IMR-90 (cell line): ENCODE results near the gene MGAT5. TPM values are rescaled to one million over a fixed set of nuclear protein-coding genes. Genes with fewer than 3 reads are reported as not detected.

ENCODE experiments used
- ATAC-seq: fragments of 200-7000 bp; cut with Tn5 transposase; 2 replicates; pipeline ENCODE4 v1.9.1; 2020; ENCODE audit warnings: low read depth, mild to moderate bottlenecking, moderate library complexity
- BruUV-seq: library from RNA; stranded (reverse); fragments of 400-500 nt; replicated peaks from 2 replicates; lab custom pipeline; 2021; lab: Mats Ljungman, UMichigan
- CTCF ChIA-PET: fragments of 300-600 bp; formaldehyde crosslinking; extraction: SDS; loops from one replicate; lab custom pipeline; 2021; ENCODE audit warnings: antibody characterized with exemption; lab: Yijun Ruan, JAX
- POLR2A ChIA-PET: fragments of 300-600 bp; sonication (Branson Sonifier 250); formaldehyde crosslinking; loops from one replicate; lab custom pipeline; 2022; ENCODE audit warnings: antibody characterized with exemption; ENCODE audit not compliant: unreplicated experiment; lab: Charles Lee
- DNase-seq: peaks from one replicate; pipeline ENCODE4 v3.0.0; 2013
- H2AFZ ChIP-seq: replicated peaks from 2 replicates; pipeline ENCODE3; 2013; ENCODE audit warnings: low read length, mild to moderate bottlenecking; ENCODE audit not compliant: poor library complexity
- H2AK5ac ChIP-seq: 2 replicates; pipeline ENCODE4 v1.6.1; 2013; ENCODE audit warnings: low read depth, low read length, inconsistent platforms
- H2AK9ac ChIP-seq: replicated peaks from 2 replicates; pipeline ENCODE3; 2013; ENCODE audit warnings: mild to moderate bottlenecking, low read depth, low read length, moderate library complexity; ENCODE audit not compliant: poor library complexity
- H2BK120ac ChIP-seq: 2 replicates; pipeline ENCODE4 v1.6.1; 2013; ENCODE audit warnings: low read depth, low read length, inconsistent platforms
- H2BK15ac ChIP-seq: 3 replicates; pipeline ENCODE4 v1.6.1; 2013; ENCODE audit warnings: low read depth, low read length, inconsistent platforms
- H2BK20ac ChIP-seq: 2 replicates; pipeline ENCODE4 v1.6.1; 2013; ENCODE audit warnings: low read depth, mild to moderate bottlenecking, inconsistent platforms, low read length, moderate library complexity
- H2BK5ac ChIP-seq: 2 replicates; pipeline ENCODE4 v1.6.1; 2013; ENCODE audit warnings: mild to moderate bottlenecking, low read depth, low read length, inconsistent platforms; ENCODE audit not compliant: poor library complexity, severe bottlenecking
- H3K14ac ChIP-seq: replicated peaks from 2 replicates; pipeline ENCODE4 v1.6.1; 2013; ENCODE audit warnings: low read depth, low read length, inconsistent platforms
- H3K18ac ChIP-seq: 2 replicates; pipeline ENCODE4 v1.6.1; 2013; ENCODE audit warnings: low read depth, low read length, control low read depth
- H3K23ac ChIP-seq: 2 replicates; pipeline ENCODE4 v1.6.1; 2013; ENCODE audit warnings: low read depth, low read length, inconsistent platforms
- H3K27ac ChIP-seq: 2 replicates; pipeline ENCODE4 v1.5.1; 2013; ENCODE audit warnings: mild to moderate bottlenecking, control low read depth, low read length; ENCODE audit not compliant: insufficient read depth
- H3K27me3 ChIP-seq: 2 replicates; pipeline ENCODE4 v1.6.1; 2013; ENCODE audit warnings: low read length; ENCODE audit not compliant: control insufficient read depth, insufficient read depth
- H3K36me3 ChIP-seq: 2 replicates; pipeline ENCODE4 v1.6.1; 2013; ENCODE audit warnings: low read length, mixed read lengths; ENCODE audit not compliant: control insufficient read depth, insufficient read depth
- H3K4ac ChIP-seq: 2 replicates; pipeline ENCODE4 v1.6.1; 2013; ENCODE audit warnings: low read depth, low read length, inconsistent platforms
- H3K4me1 ChIP-seq: 2 replicates; pipeline ENCODE4 v1.6.1; 2013; ENCODE audit warnings: low read length, mixed read lengths; ENCODE audit not compliant: control insufficient read depth, insufficient read depth
- H3K4me2 ChIP-seq: 2 replicates; pipeline ENCODE4 v1.6.1; 2013; ENCODE audit warnings: low read depth, mild to moderate bottlenecking, control low read depth, low read length, moderate library complexity
- H3K4me3 ChIP-seq: 2 replicates; pipeline ENCODE4 v1.5.1; 2013; ENCODE audit warnings: low read depth, mild to moderate bottlenecking, control low read depth, low read length, moderate library complexity; ENCODE audit not compliant: insufficient read depth
- H3K56ac ChIP-seq: 2 replicates; pipeline ENCODE4 v1.6.1; 2013; ENCODE audit warnings: low read length, inconsistent platforms; ENCODE audit not compliant: insufficient read depth; ENCODE audit errors: extremely low read depth
- H3K79me1 ChIP-seq, 2 experiments: 2 replicates each; pipeline ENCODE4 v1.6.1; 2013; ENCODE audit warnings: low read length in 2 of 2, inconsistent platforms in 1 of 2, low read depth in 1 of 2
- H3K9ac ChIP-seq: 2 replicates; pipeline ENCODE4 v1.6.1; 2013; ENCODE audit warnings: low read depth, low read length, control low read depth
- H3K9me1 ChIP-seq: 2 replicates; pipeline ENCODE4 v1.6.1; 2013; ENCODE audit warnings: low read length, inconsistent platforms; ENCODE audit not compliant: insufficient read depth
- H3K9me3 ChIP-seq: 2 replicates; pipeline ENCODE4 v1.6.1; 2013; ENCODE audit warnings: low read length; ENCODE audit not compliant: control insufficient read depth, insufficient read depth
- H4K20me1 ChIP-seq: 2 replicates; pipeline ENCODE4 v1.6.1; 2013; ENCODE audit warnings: low read length, inconsistent platforms; ENCODE audit not compliant: insufficient read depth
- H4K5ac ChIP-seq: 2 replicates; pipeline ENCODE4 v1.6.1; 2013; ENCODE audit warnings: mild to moderate bottlenecking, low read depth, low read length, control low read depth
- H4K8ac ChIP-seq, 2 experiments: 2 replicates each; pipeline ENCODE4 v1.6.1; 2013; ENCODE audit warnings: low read depth in 2 of 2, low read length in 2 of 2, control low read depth in 1 of 2, inconsistent platforms in 1 of 2
- H4K91ac ChIP-seq: 2 replicates; pipeline ENCODE4 v1.6.1; 2013; ENCODE audit warnings: low read depth, low read length, inconsistent platforms; ENCODE audit not compliant: insufficient read depth
- BHLHE40 ChIP-seq: fragments of 150-350 bp; IDR thresholded peaks from 2 replicates; pipeline ENCODE4 v1.6.1; 2016; ENCODE audit warnings: mild to moderate bottlenecking, low read depth, low read length
- CEBPB ChIP-seq: IDR thresholded peaks from 2 replicates; pipeline ENCODE4 v1.6.1; 2012; ENCODE audit warnings: low read depth, low read length, improper control_type of control experiment
- CHD1 ChIP-seq: IDR thresholded peaks from 2 replicates; pipeline ENCODE4 v1.6.1; 2012; ENCODE audit warnings: low read depth, low read length, improper control_type of control experiment
- ELK1 ChIP-seq: fragments of 150-350 bp; IDR thresholded peaks from 2 replicates; pipeline ENCODE4 v1.6.1; 2016; ENCODE audit warnings: low read depth, mild to moderate bottlenecking, low read length, moderate library complexity, borderline replicate concordance
- FOS ChIP-seq: fragments of 150-350 bp; IDR thresholded peaks from 2 replicates; pipeline ENCODE4 v1.6.1; 2016; ENCODE audit warnings: low read depth, low read length
- MAFK ChIP-seq: IDR thresholded peaks from 2 replicates; pipeline ENCODE4 v1.6.1; 2012; ENCODE audit warnings: low read depth, low read length, improper control_type of control experiment
- MAZ ChIP-seq: IDR thresholded peaks from 2 replicates; pipeline ENCODE4 v1.6.1; 2012; ENCODE audit warnings: low read depth, mild to moderate bottlenecking, low read length, improper control_type of control experiment, moderate library complexity, borderline replicate concordance
- MXI1 ChIP-seq: IDR thresholded peaks from 2 replicates; pipeline ENCODE4 v1.6.1; 2012; ENCODE audit warnings: low read depth, mild to moderate bottlenecking, low read length, moderate library complexity, borderline replicate concordance
- NFE2L2 ChIP-seq: fragments of 150-350 bp; IDR thresholded peaks from 2 replicates; pipeline ENCODE4 v1.6.1; 2016; ENCODE audit warnings: low read depth, mild to moderate bottlenecking, low read length
- POLR2A ChIP-seq: IDR thresholded peaks from 2 replicates; pipeline ENCODE4 v1.6.1; 2012; ENCODE audit warnings: mild to moderate bottlenecking, low read depth, low read length
- RAD21 ChIP-seq: IDR thresholded peaks from 2 replicates; pipeline ENCODE4 v1.6.1; 2012; ENCODE audit warnings: low read length, improper control_type of control experiment
- RCOR1 ChIP-seq: IDR thresholded peaks from 2 replicates; pipeline ENCODE4 v1.6.1; 2012; ENCODE audit warnings: mild to moderate bottlenecking, low read length, improper control_type of control experiment; ENCODE audit not compliant: insufficient replicate concordance
- RFX5 ChIP-seq: IDR thresholded peaks from 2 replicates; pipeline ENCODE4 v1.8.0; 2012; ENCODE audit warnings: low read depth, mild to moderate bottlenecking, low read length, moderate library complexity
- SMC3 ChIP-seq: fragments of 150-350 bp; IDR thresholded peaks from 2 replicates; pipeline ENCODE4 v1.6.1; 2016; ENCODE audit warnings: low read depth, mild to moderate bottlenecking, antibody characterized with exemption, low read length, moderate library complexity
- WGBS, 2 experiments: methylation state at CpG; one replicate each; pipeline versions ENCODE4 v1.1.5 to v1.1.7; 2013; ENCODE audit warnings: missing lambda C conversion rate in 2 of 2; ENCODE audit not compliant: insufficient read length in 1 of 2; ENCODE audit errors: extremely low coverage in 2 of 2; 5-methylcytosine and 5-hydroxymethylcytosine counted together
- dilution Hi-C: fragments of 300-500 bp; cut with HindIII; formaldehyde crosslinking; loops from one replicate; pipeline ENCODE4 v1.14.3; 2018; ENCODE audit warnings: low sequenced_read_pairs; ENCODE audit not compliant: unreplicated experiment
- in situ Hi-C: fragments of 300-500 bp; cut with MboI; formaldehyde crosslinking; loops from 3 replicates; pipeline ENCODE4 v1.14.3; 2019; ENCODE audit warnings: low sequenced_read_pairs, inconsistent platforms, mixed read lengths
- intact Hi-C: fragments of 100-400 bp; cut with micrococcal nuclease; formaldehyde crosslinking; loops from 2 replicates; pipeline ENCODE4 v1.10.0; 2022
- polyA plus RNA-seq, 3 experiments: library from polyadenylated mRNA; depleted of rRNA; stranded (reverse); fragments of >200 nt; gene quantifications; 2 replicates each; pipeline ENCODE4 v1.2.3, GENCODE V29; 2012; ENCODE audit warnings: low replicate concordance in 1 of 3
- total RNA-seq: library from RNA; depleted of rRNA; stranded (reverse); fragments of >200 nt; gene quantifications from 2 replicates; pipeline ENCODE4 v1.2.3, GENCODE V29; 2012
- TF ChIP-seq, protein P1 (sequence below): conservative IDR thresholded peaks from 2 replicates; pipeline ENCODE4 v1.5.1; 2012; ENCODE audit warnings: mild to moderate bottlenecking, low read depth, low read length, improper control_type of control experiment
- TF ChIP-seq, protein P2 (sequence below): fragments of 150-350 bp; IDR thresholded peaks from 2 replicates; pipeline ENCODE4 v1.6.1; 2017; ENCODE audit warnings: mild to moderate bottlenecking, antibody characterized with exemption, low read length, low read depth

Gene MGAT5
- total and polyA plus RNA-seq, 2 of the 4 experiments (the other 2 are of a cell fraction), result 22.9 to 59.9 TPM

DNA sequence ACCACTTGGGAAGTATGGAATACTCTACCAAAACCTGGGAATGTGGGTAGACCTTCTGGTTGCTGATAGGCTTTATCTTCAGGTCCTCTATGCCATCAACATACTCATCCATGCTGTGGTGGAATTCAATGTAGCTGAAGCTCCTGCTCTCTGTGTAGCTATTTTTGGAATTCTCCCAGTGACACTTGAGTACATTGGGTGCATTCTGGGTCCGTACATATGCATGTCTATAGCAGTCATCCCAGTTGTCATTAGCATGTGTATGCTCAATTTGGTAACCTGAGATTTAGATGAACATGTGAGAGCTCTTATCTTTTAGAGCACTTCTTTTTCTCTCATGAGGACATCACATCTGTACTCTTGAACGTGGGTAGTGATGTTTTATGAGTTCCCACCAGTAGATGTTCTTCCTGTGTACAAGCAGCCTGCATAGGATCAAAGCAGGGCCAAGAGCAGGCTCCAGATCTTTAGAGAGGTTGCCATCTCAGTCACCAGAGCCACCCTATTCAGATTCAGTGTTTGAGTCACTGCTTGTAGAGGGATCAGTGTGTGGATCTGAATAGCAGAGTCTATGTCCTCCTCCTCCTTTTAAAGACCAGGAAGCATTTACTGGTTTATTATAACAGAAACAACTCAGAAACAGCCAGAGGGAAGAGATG, 65.9 kb downstream of the MGAT5 start:
- Histone ChIP-seq H4K8ac (no peak overlapping the region), H3K18ac (no peak overlapping the region), H3K4me2 (no peak overlapping the region), H4K5ac (no peak overlapping the region), H2AK5ac (no peak overlapping the region), H3K27me3 (no peaks in the 10 kb centered on the region), H3K36me3 (peaks cover 22% of the 10 kb centered on the region), H3K9me1 (peaks cover 16% of the 10 kb centered on the region; the same call in 1 of the 2 replicates), H3K9ac (no peak overlapping the region), H2BK5ac (no peak overlapping the region), H2BK20ac (no peak overlapping the region), H4K20me1 (peaks cover 15% of the 10 kb centered on the region; the same call in 1 of the 2 replicates), H3K23ac (no peak overlapping the region), H3K79me1 (peaks cover 20 to 43% of the 10 kb centered on the region in 2 experiments), H3K4ac (no peak overlapping the region), H3K56ac (no peak overlapping the region), H3K9me3 (no peaks in the 10 kb centered on the region), H2BK120ac (no peak overlapping the region), H2AFZ (no peak overlapping the region), H3K27ac (no peak overlapping the region), H3K4me1 (no peaks in the 10 kb centered on the region), H3K4me3 (no peak overlapping the region), H4K91ac (no peak overlapping the region), H2BK15ac (no peak overlapping the region), H3K14ac (no peak overlapping the region), H2AK9ac (no peak overlapping the region)
- DNase-seq (no peak), ATAC-seq (no peak)
- intact Hi-C loops (no loop called here), dilution Hi-C loops (no loop called here), in situ Hi-C loops (no loop called here)
- no CpG with 5 or more reads among the region's 2 CpGs for WGBS, 2 experiments
- ChIA-PET CTCF (interaction anchor here (0.6 kb wide), 1 partner anchor 117 kb away, joined by 4 read pairs; no protein-coding TSS in a partner anchor), POLR2A (no interaction called here)
- TF ChIP-seq MXI1 (no peak), MAZ (no peak), RCOR1 (no peak), POLR2A (no peak), RAD21 (no peak), RFX5 (no peak), BHLHE40 (no peak), SMC3 (no peak), MAFK (no peak), ELK1 (no peak), CHD1 (no peak), CEBPB (no peak), NFE2L2 (no peak), FOS (no peak)
- TF ChIP-seq, protein P1, sequence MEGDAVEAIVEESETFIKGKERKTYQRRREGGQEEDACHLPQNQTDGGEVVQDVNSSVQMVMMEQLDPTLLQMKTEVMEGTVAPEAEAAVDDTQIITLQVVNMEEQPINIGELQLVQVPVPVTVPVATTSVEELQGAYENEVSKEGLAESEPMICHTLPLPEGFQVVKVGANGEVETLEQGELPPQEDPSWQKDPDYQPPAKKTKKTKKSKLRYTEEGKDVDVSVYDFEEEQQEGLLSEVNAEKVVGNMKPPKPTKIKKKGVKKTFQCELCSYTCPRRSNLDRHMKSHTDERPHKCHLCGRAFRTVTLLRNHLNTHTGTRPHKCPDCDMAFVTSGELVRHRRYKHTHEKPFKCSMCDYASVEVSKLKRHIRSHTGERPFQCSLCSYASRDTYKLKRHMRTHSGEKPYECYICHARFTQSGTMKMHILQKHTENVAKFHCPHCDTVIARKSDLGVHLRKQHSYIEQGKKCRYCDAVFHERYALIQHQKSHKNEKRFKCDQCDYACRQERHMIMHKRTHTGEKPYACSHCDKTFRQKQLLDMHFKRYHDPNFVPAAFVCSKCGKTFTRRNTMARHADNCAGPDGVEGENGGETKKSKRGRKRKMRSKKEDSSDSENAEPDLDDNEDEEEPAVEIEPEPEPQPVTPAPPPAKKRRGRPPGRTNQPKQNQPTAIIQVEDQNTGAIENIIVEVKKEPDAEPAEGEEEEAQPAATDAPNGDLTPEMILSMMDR, result no peak
- TF ChIP-seq, protein P2, sequence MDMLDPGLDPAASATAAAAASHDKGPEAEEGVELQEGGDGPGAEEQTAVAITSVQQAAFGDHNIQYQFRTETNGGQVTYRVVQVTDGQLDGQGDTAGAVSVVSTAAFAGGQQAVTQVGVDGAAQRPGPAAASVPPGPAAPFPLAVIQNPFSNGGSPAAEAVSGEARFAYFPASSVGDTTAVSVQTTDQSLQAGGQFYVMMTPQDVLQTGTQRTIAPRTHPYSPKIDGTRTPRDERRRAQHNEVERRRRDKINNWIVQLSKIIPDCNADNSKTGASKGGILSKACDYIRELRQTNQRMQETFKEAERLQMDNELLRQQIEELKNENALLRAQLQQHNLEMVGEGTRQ, result no peak
- BruUV-seq, result no TSS peak
